DLD1 (cell line): ENCODE measurements around the gene DACH1.

Experiments used
- in situ Hi-C: cut with HindIII; loops from 2 replicates; pipeline ENCODE4 v1.10.0; 2017; ENCODE audit warnings: low sequenced_read_pairs

DACH1 gene

DNA sequence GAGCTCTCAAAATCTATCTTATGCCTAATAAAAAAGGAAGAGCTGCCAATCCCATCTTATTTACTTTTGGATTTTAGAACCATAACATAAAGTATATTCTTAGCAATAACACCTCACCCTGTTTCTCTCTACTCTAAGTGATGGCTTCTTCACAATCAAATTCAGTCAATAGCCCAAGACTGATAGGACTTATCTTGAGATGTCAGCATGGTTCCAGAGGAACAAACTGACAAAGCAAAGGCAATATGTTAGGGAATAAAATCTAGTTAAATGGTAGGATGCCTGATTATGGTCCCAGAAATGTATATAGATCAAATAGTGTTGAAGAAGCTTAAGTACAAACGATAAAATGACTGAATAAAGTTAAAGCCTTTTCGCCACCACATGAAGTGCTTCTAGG, 36.3 kb downstream of the DACH1 start:
- in situ Hi-C loops = no loop called here

DNA sequence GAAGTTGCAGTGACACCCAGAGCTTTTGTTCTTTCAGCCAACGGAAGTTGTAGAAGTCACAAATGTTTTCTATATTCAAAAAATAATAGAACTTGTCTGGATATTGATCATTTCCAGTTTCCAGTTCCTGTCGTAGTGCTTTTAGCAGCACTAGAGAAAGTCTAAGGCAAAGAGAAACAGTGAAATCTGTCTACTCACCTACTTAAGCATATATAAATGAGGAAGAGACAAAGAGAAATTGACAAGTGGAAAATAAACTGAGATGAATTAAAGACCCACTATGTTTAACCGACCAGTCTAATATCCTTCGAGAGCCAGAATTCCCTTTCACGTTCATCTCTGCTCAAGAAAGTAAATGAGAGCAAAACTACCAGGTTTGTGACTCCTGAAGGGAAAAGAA, 36.7 kb downstream of the DACH1 start:
- in situ Hi-C loops = no loop called here

DNA sequence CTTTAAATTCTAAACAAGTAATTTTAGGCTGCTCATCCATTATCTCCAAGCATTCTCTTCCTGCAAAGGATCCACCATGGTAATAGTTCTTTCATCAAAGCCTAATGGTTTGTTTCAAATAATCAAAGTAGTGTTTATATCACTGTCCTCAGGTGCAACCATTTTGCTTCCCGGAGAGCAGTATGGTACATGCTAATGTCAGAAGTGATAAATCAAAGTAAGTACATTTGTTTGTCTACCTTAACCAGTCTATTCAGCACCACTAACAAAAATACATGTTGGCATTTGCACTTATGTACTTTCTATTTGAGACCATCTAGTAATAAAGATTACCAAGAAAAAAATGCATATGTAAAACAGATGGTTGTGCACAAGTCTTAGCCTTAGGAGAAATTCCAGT, 37.5 kb downstream of the DACH1 start:
- in situ Hi-C loops = no loop called here

DNA sequence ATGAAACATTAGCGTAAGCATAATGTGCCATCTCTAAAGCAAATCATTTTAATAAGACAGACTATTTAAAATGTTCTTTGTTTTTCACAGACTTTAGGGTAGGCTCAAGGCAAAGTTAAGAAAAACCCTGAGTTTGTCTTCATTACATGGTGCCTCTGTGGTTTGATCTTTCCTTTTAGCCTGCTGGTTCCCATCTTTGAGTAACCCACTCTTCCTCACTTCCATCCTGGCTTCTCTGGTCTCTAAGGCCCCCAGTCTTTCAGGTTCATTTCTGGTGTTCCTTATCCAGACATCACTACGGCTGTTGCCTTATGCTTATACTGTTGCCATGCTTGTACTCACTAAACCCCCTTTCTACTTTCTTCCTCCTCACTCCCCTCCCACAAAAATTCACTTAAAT, 38.4 kb downstream of the DACH1 start:
- in situ Hi-C loops = no loop called here

DNA sequence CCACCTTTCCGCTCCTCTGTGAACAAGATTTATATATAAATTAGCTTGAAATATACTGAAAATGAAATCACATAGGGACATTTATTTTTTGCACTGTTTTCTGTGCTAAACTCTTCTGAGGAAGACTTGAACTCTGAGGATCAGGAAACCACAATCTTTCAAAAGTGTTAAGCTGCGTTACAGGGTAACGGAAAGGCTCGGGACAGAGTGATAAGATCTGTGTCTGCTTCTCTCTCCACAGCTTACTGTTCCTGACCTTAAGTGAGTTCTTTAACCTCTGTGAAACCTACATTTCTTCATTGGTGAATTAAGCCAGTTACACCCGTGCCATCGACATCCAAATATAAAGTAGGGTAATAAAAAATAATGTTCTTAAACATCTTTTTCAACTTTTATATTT, 38.9 kb downstream of the DACH1 start:
- in situ Hi-C loops = no loop called here

DNA sequence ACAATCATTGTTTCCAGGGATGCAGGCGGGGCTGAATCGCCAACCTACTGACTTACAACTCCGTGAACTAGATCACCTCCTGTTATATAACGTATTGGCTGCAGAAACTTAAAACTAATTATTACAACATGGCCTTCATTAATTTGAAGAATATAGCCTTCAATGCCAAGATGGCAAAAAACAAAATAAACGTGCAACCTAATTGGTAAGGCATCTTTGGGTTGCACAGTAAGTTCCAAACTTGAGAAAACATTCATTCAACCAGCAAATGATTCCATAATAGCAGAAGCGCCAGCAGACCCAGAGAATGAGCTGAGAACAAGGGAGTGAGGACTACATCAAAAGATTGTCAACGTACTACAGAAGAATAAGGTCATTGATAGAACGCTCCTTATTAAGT, 39.8 kb downstream of the DACH1 start:
- in situ Hi-C loops = no loop called here

DNA sequence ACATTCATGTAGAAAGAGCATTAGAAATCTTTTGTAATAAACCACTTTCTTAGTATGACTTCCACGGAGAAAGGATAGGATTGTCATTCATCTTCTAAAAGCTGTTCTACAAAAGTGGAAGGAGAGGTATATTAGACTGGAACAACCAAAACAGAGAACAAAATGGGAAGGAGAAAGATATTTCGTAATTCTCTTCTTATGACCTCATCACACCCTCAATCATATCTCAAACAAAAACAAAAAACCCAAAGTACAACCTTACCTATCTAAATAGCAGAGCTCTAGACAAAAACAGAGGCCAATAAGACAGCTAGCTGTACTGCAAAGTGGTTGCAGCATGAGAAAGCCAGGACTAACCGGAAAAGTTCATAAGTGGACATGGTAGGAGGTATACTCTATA, 46.3 kb downstream of the DACH1 start:
- in situ Hi-C loops = no loop called here

DNA sequence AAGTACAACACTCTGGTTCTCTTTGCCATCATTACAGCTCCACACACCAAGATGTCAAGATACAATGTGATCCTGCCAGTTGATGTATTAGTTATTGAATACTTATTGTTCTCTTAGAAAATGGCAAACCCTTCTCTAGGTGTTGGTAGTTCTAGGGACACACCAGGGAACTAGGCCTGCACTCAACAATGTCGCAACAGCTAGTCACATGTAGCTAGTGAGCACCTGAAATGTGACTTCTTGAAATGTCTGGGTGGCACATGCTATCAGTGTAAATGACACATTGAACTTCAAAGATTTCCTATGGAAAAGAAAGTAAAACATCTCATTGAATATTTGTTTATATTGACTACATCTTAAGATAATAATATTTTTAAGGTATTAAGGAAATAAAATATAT, 49.7 kb downstream of the DACH1 start:
- in situ Hi-C loops = no loop called here

DNA sequence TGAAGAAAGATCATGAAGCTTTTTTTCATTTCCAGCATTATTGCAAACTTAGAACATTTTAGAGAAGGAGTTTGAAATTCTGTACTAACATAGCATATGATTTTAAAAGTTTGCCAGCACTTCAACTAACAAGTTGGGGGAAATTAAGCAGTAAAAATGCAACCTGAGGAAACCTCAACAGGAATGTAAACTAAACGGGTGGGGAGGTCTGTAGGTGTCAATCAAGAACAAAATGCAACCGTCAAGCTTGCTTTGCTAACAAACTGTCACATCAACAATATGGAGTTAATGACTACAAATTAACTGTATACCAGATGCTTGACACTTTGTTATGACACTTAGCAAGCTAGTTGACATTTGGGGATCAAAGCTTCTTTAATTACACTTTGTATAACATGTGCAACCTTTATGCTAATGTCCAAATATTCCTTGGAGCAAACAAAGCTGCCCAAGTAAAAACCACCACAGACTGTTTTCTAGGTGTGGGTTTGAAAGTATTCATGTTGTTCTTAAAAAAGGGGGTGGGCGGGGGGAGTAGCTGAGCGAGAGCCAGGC, 52.1 kb downstream of the DACH1 start:
- in situ Hi-C loops = no loop called here

DNA sequence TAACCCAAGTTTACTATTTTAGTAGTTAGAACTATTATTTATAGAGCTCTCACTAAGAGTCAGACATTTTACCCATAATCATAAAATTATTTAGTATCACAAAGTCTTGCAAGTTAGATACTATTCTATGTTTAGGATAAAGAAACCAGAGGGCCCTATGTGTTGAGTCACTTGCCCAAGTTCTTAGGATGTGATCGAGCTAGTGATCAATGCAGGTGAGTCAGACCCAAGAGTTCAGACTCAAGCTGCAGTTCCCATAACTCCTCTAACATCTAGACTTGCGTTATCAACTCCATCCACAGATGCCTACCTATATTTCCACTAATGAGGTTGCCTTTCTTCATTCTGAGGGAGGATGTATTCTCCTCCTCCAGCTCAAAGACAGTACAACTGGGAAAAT, 53.8 kb downstream of the DACH1 start:
- in situ Hi-C loops = no loop called here

DNA sequence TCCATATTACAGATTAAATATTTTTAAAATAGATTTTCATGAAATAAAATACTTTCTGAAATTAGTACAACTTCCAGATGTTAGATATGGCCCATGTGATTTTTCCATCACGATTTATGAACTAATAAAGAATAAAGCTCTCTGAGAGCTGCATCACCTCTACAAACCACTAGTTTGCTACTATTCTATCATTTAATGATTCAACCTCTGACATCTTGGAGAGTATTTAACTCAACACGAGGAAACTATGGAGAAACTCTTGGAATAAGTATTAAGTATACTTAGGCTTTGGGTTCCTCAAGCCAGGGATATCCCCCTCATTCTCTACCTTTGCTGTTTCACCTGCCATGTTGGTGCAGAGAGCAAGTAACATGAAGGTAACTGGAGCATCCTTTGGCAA, 55.7 kb downstream of the DACH1 start:
- in situ Hi-C loops = no loop called here

DNA sequence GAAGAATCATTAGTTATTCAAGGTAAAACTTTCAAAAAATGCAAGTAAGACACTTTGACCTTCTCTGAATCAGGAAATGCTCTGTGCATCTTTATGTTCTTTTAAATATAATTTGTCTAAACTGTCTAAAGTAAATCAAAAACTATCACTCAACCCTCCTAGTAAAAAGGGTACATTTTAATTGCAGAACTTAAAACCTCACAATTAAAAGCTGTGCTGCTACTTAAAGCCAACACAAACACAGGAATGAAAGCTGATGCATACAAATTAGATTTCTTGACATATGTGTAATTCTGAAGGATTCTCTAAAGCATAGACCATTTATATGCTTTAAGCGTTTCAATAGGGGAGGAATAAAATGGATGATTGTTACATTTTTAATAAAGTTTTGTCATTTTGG, 58.3 kb downstream of the DACH1 start:
- in situ Hi-C loops = no loop called here

DNA sequence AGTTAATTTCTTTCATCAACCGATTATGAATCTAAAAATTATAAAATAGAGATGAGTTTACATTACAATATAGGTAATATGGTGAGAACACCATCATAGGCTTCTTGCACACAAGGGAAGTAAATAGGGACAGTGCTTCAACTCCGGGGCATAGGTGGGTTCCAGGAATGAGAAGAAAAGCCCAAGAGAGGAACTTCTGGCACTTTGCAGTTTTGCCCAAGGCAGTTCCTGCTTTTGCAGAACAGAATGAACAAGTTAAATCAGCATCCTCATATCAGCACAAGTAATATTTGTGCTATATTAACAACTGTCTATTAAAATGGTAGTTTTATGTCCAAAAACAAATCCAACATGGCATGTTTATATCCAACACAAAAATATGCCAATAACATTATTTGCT, 60.1 kb downstream of the DACH1 start:
- in situ Hi-C loops = no loop called here

DNA sequence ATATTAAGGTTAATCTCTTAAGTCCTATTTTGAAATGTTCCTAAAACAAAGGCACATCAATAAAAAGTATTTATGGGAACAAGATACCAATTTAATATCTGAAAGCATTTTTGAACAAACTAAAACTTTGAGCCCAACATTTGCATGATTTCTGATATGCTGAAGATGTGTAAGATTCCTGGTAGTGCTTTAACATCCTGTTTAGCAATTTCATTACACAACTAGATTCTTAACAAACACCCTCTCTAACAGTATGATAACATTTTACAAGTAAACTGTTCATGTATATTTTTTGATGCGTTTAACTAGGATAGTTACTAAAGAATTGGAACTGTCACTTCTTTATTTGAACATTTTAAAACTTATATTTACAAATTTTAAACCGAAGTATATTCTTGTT, 63.9 kb downstream of the DACH1 start:
- in situ Hi-C loops = no loop called here

DNA sequence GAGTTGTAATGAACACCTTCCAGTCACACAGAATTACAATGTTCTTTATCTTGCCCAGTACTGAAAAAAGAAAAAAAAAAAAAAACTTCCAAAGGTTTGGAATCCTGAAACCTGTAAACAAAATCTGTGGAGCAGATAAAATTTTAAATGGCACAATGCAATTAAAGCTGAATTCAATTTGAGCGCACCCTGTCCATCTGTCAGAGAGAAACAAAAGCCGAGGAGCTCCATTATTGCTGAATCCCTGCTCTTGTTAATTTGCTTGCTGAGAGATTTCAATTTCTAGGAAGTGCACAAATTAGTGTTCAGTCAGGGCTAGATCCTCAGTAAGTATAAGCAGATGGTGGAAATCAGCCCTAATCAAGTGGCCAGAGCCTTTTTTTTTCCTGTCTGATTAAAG, 65.2 kb downstream of the DACH1 start:
- in situ Hi-C loops = no loop called here

DNA sequence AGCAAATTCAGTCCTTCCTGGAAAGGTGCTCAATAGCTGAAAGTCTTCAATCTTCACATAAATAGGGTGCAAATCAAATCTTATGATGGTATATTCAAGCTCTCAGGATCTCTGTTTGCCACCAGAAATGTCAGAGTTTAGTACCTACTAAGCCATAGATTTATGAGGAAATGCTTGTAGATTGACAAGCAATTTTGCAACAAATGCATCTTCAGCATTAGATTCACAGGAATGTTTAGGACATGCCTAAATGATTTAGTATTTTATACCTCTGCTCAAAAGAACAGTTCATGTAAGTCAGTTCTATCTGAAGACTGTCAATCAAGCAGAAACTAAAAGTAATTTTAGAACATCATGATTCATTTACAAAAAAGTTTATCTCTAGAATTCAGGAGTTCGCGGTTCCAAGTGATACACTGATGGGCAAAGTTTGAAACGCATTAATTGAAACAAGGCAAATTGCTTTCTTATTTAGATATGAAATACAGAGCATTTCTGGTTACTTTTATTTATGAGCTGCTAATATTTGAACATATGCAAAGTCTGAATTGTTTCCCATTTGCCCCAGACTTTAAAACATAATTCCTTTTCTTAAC, 65.7 kb downstream of the DACH1 start:
- in situ Hi-C loops = no loop called here

DNA sequence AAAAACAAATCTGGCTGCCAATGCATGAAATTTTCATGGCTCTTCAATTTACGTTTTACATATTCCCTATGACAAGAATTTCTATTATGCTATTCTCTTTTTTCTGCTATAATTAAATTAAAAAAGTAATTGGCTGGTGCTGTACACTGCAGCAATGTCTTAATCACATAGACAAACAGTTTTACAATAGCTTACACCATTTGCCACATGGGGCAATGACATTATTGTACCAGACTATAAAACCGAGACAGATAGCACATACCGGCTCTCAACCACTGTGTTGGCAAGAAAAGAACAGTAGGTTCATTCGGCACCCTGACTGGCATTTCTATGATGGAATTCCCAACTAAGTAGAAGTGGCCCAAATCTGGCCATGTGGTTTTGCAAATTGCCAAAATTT, 67.7 kb downstream of the DACH1 start:
- in situ Hi-C loops = no loop called here

DNA sequence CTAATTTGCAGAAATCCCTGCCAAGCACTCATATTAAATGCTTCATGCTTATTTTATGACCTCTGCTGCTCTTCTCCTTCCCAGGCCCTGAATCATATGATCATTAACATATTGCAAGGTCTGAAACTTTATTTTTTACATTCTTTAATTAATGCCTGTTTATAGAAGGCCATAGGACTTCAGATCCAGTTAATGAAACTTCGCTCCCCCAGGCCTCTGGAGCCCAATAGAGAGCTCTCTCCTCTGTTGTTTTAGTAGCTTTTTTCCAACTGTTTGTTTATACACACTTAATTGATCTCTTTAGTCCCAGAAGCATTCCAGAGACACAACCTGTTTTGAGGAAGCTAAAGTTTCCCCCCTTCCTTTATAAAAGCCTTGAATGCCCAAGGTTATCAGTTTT, 68.3 kb downstream of the DACH1 start:
- in situ Hi-C loops = no loop called here

DNA sequence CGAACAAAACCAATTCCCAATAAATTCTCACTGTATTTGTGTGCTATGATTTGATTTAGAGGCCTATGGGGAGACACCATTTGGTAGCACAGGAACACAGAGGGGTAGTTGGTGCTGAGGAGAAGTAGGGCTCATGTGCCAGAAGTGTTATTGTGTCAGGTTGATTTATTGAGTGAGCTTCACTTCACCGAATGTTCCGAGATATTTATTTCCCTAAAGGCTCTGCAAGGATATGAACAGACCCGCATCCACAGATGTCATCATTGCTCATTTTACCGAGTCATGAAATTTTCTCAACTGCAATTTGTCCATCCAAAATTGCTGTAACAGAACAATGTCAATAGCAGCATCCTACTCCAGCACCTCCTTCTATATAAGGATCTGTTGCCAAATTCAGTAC, 69.5 kb downstream of the DACH1 start:
- in situ Hi-C loops = no loop called here

DNA sequence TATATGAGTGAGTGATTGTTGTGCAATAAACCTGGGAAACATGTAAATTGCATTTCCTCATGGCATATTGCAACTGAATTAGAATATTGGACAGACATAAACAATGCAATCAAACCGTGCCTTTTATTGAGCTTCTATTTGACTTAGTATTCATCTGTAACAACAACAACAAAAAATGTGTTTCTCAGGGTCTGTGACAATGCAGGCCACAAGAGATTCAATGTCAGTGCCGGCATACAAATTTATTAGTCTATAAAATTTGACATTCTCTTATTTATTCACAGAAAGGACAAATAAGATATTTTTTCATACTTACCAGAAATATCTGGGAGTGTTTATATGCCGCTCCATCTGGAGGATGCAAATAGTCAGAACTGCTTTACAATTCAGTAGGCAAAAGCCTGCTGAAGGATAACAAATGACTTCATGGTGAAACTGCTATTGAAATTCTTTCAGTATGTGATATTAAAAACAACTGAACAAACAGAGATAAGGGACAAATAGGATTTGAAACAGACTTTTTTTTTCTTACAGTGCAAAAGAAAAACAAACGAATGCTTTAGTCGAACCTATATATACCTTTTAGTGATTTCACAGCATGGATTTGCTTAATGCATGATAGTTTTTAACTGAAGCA, 77.2 kb downstream of the DACH1 start:
- in situ Hi-C loops = no loop called here

DNA sequence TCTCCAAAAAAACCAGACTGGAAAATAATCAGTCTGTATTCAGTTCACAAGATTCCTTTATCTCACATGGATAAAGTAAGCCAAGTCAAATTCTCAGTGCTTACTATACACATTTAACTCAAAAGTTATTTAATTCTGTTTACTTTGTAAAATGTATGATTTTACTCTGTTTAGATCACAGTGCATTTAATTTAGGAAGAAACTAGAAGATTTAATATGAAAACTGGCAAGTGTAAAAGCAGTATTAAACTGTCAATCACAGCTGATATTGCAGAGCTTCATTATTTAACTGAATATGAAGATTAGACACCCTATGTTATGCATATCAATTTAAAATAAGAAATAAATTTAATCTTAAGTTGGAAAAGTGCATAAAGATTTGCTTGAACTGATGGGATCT, 78.0 kb downstream of the DACH1 start:
- in situ Hi-C loops = no loop called here

DNA sequence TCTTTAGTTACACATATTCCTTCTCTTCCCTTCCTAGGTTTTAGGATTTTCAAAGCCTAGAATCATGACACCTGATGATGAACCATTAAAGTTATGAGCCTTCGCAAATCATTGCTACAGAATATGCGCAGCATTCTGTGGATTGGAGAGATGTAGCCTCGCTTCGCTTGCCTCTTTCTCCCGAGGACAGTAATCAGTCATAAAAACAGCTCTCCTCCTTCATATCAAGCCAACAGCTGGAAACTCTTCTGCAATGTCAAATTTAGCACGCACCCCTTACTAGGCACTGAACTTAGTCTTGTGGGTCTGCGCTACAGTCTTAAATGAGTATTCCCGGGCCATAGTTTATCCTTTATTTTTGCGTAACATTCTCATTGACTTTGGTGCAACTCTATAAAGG, 79.6 kb downstream of the DACH1 start:
- in situ Hi-C loops = no loop called here

DNA sequence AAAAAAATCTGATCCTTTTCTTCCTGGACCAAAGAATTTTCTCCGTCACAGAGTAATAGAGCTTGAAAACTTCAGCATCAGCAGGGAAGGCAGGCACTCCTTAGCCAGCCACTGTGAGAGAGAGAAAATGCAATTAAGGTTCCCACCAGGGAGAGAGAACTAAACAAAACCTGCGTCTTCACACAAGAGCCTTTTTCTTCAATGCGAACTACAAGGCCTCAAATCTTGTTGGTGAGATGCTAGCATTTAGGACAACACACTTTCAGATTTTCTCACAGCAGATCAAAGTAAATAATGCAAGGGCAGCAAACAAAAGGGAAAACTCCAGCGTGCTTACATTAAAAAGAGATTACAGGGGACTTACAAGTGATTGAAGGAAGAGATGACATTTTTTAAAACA, 80.1 kb downstream of the DACH1 start:
- in situ Hi-C loops = no loop called here
